GM18498 (cell line): ENCODE measurements around the gene DMRTA2.

Source experiments
- ATAC-seq: cut with Tn5 transposase; IDR thresholded peaks from one replicate; pipeline ENCODE4 v1.9.1; 2021; ENCODE audit warnings: mild to moderate bottlenecking, moderate library complexity; ENCODE audit not compliant: unreplicated experiment

The DMRTA2 gene

GRCh38 chr1:50422946-50423669 lies at the start of gene DMRTA2:
TSS of gene DMRTA2 (minus strand) at chr1:50423443. CDS start at chr1:50421536, 1,907 bp downstream.
- peak; percentile 33 for ATAC-seq

DNA sequence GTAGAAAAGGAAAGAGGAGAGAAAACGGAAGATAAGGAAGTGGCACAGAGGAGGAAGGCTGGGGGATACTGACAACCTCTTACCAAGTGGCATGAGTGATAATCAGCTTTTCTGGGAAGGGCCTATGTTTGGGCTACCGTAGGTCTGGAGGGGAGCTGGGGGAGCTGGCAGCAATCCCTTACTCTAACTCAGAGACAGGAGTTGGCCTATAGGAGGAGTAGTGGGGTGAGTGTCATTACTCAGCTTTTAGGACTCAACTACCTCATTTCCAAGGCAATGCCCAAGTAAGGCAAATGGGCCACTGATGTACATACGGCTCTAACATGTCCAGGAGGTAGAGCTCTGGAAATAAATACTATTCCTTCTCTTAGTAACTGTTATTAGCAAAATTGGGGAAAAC lies 48.7 kb upstream of the DMRTA2 start:
- no peak for ATAC-seq

GRCh38 chr1:50462964-50463363 lies 39.7 kb upstream of the DMRTA2 start:
- ATAC-seq = no peak

DNA sequence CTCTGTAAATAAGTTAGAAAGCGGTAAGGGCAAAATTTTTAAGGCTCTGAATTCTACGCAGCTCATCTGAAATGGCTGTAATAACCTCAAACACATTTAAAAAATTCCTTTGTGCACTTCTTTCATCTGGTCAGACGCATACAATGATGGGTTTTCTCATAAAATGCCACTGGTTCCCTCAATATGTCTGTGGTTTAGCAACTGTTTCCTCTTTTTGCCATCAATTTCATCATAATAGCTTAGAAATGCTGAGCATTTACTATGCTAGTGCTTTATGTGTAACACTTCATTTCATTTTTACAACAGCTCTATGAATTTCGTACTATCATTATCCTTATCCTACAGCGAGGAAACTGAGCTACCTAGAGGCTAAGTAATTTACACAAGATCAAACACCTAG lies 35.3 kb upstream of the DMRTA2 start:
- ATAC-seq = no peak

- no peak for ATAC-seq
These were observed 31.7 kb upstream of the DMRTA2 start for GRCh38 chr1:50454911-50455310.

DNA sequence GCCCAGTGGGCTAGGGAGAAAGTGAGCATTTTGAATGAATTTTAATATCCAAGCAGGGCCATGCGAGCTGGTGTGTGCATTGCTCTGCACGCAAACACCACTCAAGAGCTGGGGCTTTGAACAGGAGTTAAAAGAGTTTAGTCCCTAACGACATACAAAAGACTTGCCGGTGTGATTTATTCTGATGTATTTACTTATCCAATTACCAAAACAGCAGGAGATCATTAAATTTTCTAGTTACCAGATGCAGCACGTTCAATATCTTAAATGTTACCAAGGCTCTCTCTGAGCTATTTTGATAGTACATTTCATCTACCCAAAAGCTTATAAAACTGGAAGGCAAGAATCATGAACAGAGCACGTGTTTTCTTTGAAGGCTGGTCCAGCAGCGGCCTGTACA lies 30.0 kb upstream of the DMRTA2 start:
- no peak for ATAC-seq

GRCh38 chr1:50452700-50453099 lies 29.5 kb upstream of the DMRTA2 start:
- no peak for ATAC-seq

DNA sequence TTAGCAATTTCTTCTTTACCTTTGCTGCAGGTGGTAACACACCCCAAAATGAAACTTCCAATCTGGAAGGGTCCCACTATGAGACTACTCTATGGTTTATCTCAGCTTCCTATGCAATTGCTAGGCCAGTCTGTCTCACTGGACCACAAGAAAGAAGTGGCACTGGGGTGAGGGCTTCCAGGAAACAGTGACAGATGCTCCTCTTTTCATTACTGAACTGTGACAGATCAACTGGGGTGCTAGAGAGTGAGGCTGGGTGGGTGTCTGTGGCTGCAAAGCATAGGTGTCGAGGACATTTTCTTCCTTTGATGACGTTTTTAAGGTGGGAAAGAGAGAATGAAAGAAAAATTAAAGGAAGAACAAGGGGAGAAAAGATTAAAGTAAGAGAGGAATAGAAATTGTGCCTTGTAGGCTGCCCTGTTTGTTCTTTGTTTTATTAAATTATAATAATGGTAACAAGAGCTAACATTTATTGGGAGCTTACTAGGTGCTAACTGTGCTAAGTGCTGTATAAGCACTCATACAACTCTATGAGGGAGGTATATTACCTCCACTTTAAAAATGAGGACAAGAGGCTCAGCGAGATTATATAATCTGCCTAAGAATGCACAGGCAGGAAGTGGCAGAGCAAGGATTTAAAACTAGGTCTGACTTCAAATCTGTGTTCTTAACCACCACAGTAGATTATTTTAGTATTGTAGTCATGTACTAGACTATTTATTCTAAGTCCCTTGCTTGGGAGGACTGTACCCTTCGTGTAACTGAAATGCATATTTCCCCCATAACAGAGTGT lies 27.8 kb upstream of the DMRTA2 start:
- ATAC-seq = no peak

DNA sequence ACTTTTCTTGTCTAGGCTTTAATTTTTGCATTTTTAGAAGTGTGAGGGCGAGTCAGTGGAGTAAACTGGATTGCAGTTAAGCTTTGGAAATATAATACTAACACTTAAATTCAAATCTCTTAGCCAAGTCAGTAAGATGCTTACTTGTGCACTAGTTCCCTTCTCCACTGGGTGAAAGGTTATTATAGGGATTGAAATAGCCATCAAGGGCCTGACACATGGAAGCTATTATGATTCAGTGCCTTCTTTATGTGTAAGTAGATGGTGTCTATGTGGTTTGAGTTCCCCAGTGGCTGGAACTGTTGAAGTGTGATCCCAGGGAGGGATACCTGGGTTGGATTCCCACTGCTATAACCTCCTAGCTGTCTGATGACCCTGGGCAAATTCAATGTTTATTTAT lies 24.7 kb upstream of the DMRTA2 start:
- no peak for ATAC-seq

DNA sequence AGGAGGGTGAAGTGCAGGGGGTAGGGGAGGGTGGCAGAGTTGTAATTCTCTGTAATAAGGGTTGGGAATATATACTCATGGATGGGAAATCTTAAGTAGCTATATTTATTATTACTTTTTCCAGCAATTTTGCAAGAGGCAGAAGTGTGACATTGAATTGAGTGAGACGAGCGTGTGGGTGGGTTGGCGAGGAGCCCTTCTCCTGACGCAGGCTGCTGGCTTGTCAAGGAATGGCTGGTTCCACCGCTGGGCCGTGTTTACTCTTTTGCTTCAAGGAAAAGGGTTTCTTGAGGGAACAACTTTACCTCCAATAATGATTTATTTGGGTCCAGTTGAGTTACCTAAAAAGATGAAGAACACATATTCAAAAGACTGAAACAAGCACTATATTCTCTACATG lies 17.9 kb upstream of the DMRTA2 start:
- ATAC-seq = no peak

DNA sequence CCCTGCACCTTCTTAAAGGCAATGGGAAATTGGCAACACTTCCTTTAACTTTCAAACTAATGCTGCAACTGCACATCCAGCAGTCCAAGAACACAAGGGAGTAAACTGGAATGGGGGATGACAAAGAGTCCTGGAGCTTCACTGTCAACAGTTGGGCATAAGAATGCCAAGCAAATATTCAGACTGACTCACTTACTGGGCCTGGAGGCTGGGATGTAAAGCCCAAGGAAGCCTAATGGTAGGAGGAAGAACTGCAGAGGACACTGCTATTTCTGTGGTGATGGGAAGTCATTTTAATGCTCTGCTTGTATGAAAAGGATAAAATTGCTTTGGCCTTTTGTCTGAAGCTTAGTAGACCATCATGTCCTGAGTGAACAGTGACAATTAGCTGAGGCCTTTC lies 15.7 kb upstream of the DMRTA2 start:
- ATAC-seq = no peak

- ATAC-seq = no peak
These were observed 13.2 kb upstream of the DMRTA2 start for GRCh38 chr1:50436489-50436888.

DNA sequence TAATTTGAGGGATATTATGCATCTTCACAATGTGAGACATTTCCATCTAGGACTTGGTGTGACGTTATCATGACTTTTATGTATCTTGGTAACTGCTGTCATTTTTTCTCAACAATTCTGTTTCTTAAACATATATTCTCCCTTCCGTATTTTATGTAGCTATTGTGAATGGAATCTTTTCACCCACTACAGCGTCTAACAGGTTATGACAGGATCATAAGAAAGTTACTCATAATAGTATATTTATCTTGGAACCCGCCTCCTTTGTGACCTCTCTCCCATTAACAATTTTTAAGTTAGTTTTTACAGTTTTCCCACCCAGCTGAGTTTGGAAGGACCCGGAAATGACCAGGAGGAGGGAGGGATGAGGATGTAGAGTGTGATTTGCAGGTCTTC lies 6.8 kb upstream of the DMRTA2 start:
- no peak for ATAC-seq

DNA sequence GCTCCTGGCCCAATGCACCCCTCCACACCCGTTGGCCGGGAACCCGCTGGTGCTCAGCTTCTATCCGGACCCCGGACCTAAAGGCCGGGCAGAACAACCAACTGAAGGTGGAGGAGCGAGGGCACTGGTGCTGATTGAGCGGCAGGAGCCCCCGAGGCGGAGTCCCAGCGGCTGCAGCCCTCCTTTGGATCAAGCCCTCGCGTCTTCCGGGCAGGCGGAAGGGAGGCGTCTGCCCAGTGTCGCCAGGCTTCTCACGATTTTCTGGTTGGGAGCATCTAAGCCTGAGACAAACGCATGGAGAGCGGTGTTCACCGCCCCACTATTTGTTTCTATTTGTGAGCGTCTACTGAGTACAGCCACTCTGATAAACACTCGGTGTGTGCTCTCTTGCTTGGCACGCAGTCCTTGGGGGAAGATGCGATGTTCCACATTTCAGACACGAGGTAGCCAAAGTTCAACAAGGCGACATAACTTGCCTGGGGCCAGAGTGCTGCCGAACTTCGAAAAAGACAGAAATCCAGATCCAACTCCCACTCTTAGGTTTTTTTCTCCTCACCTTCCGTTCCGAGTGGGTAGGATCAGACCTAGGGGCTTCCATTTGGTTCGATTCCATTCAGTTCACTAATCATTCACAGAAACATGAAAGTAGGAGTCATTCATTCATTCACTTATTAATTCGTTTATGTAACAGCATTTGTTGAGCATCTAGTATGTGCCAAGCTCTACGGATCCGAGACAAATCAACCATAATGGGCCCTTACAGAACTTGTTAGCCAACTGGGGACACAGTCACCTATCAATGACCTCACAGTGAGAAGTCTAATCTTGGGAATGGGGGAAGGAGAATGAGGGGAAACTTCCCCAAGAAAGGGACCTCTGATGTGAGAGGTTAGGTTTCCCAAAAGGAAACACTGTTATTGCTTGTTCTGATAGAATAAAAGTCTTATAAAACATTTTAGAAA lies 4.9 kb upstream of the DMRTA2 start:
- ATAC-seq = no peak

DNA sequence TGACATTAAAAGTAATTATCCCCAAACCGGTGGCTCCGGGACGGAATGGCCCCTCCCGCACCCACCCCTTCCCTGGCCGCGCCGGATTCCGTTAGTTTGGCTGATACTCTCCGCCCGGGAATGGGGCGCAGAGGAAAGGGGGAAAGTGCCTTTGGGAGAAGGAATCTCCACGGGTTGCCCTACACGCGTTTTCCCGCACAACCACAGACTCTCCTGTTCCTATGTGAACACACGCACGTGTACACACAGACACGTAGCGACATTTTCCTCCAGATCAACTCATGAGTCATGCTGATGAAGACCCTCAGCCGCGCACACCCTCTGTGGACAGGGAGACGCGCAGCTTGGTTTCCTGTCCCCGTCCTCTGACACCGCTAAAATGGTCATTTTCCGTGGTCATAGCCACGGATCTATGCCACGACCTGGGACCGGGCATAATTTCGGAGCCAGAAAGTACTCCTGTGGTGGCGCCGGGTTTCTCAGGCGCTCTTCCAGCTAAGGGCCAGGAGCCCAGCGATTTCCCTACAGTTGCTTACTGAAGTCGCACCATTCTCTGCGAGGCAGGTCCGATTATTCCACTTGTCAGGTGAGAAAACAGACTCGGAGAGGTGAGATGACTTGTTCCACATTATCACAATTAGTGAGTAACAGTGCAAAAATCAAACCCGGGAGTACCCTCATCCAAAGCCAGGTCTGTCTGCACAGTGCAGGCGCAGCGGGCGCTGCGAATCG lies 4.0 kb upstream of the DMRTA2 start:
- ATAC-seq = no peak

DNA sequence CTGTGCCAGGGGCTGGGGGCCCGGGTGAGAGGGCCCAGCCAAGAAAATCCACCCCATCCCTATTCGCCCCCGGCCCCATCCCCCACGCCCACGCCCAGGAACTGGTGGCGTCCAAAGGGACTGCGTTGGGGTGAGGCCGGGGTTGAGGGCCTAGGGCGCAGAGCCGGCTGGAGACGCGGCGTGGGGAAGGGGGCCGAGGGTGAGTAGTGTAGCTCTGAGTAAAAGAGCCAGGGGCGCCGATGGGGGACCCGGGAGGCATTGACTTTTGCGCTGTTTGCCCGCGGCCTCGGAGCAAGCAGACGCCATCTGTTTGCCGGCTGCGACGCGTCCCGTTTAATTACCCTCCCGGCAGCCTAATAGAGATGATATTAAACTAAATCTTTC lies 3.5 kb upstream of the DMRTA2 start:
- ATAC-seq = no peak

GRCh38 chr1:50426108-50426700 lies 3.0 kb upstream of the DMRTA2 start:
- ATAC-seq = no peak

- no peak for ATAC-seq
These were observed 2.3 kb upstream of the DMRTA2 start for GRCh38 chr1:50425376-50426107.

- ATAC-seq = no peak
These were observed 1.7 kb upstream of the DMRTA2 start for GRCh38 chr1:50424884-50425375.
